Left renal pelvis (tissue), 4 donors: Measurements from ENCODE around the gene PARP3. TPM values are rescaled to one million over a fixed set of nuclear protein-coding genes. Genes with fewer than 3 reads are reported as not detected.
"Not testable (repeated sequence)": the region's sequence is repeated elsewhere in the genome, so short reads cannot be mapped to it uniquely, and the experiment has no call there.

ENCODE experiments used
- DNase-seq, 4 donors: peaks; one replicate each; pipeline ENCODE4 v3.0.0-alpha.2; 2013; ENCODE audit warnings: low read depth in 4 of 4, low spot score in 3 of 4
- polyA plus RNA-seq, 4 donors: library from polyadenylated mRNA; unstranded; fragments of 120-200 nt; gene quantifications; one replicate each; pipeline ENCODE4 v1.2.1, GENCODE V29; 2013; ENCODE audit not compliant: insufficient read length in 4 of 4

PARP3 gene
- 10 to 100 TPM in 3 of 4 donors, 1 to 10 TPM in 1; 9.4 to 19.2 (median 17.4) TPM for polyA plus RNA-seq

DNA sequence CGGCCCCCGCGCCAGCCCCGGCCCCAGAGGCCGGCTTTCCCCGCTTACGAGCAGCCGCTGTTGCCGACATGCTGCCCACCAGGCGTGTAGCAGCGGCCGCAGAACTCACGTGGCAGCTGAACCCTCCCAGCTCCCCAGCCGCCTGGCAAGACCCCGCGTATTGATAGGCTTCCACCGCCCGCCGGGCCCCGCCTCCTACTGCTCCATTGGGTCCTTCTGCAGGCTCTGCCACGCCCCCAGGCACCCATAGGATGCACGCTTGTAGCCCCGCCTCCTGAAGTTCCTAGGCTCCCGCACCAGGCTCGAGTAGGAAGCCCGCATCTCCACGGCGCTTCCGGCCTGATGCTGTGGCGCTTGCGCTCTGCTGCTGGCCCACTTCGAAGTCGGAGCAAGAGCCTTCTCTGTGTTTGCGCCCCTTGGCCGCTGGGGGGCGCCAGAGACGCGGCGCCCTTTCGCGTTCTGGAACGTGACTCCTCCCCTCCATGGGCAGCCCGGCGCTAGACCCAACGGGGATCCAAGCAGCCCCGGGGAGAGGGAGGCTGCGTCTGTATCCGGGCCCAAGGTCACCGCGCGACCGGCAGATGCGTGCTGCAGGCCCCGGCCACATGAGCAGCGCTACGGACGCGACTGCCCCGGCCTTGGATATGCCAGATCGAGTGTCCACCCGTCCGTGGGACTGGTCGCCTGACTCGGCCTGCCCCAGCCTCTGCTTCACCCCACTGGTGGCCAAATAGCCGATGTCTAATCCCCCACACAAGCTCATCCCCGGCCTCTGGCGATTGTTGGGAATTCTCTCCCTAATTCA is at the start of gene PARP3, which contains the start of gene RRP9:
TSS of gene PARP3 (plus strand) at position 566 of the 805 bp plus-strand sequence. CDS start 993 bp downstream, outside the sequence.
TSS of gene RRP9 (minus strand) at position 107 of the 805 bp plus-strand sequence. CDS start at position 70, 37 bp downstream.
- DNase-seq: peak; percentile 99

- DNase-seq: no peak
These were observed 47.8 kb upstream of the PARP3 start for GRCh38 chr3:51894391-51894790.

GRCh38 chr3:51894939-51895338 is 47.2 kb upstream of the PARP3 start:
- DNase-seq: no peak

DNA sequence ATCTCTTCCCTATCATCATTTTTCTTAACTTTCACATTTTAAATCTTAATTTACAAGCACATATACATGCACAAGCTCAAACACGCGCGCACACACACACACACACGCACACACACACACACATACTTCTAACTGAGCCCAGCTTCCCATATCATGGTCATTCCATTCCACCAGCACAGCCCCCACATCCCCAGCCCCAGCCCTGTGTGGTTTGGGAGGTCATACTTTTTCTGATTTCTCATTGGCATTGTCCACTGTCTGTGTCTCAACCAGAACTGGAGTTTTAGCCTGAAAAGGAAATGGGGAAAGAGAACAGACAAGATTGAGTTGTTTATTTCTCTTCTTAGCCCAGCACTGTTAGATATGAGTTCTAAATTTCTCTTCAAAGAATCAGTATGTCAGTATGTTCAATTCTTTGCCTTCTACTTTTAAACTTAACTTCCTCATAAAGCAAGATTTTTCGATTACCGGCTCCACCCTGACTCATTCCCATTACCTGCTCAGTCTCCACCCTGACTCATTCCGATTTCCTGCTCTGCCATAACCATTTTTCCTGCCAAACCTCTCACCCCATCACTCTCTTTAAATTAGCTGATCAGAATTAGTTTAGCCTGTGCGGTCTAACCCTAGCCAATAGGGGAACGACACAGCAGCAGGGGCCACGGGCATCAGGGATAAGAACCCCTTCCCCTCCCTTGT is 45.4 kb upstream of the PARP3 start:
- no peak for DNase-seq

DNA sequence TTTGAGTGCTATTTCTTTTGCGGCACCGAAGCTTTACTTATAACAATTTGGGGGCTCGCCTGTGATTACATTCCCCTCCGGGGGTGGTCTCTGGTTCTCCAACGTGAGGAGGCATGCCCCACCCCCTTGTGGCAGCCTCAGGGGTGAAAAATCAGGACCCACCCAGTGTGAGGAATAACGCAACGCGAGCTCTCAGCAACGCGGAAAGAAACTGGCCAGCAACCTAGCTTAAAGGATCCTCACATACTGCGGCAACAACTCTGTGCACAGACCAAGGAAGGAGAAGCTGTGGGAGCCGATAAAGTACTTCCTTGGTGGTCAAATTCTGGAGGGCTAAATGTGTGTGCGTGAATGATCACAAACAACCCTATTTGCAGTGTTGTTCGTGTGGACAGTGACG is 44.8 kb upstream of the PARP3 start:
- no peak for DNase-seq

GRCh38 chr3:51900043-51900442 is 42.1 kb upstream of the PARP3 start:
- not testable (repeated sequence) for DNase-seq

DNA sequence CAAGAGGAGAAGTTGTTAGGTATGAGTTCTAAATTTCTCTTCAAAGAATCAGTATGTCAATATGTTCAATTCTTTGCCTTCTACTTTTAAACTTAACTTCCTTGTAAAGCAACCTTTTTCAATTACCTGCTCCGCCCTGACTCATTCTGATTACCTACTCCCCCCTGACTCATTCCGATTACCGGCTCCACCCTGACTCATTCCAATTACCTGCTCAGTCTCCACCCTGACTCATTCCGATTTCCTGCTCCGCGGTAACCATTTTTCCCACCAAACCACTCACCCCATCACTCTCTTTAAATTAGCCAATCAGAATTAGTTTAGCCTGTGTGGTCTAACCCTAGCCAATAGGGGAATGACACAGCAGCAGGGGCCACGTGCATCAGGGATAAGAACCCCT is 39.8 kb upstream of the PARP3 start:
- DNase-seq: not testable (repeated sequence)

GRCh38 chr3:51904034-51904823 is 37.9 kb upstream of the PARP3 start:
- DNase-seq: no peak

DNA sequence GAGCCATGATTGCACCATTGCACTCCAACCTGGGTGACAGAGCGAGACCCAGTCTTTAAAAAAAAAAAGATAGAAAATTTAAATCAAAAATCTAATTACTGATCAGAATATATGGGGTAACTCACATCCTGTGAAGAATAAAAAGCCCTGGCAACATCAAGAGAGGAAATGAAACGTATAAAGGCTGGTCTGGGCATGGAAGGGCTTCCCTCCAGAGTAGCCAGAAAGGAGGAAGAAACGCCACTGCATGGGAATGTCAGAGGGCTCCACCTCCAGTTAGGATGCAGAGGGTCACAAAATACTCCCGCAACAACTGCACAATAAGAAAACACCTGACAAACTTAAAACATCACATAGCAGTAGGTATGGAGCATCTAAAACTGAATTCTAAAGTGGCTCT is 34.1 kb upstream of the PARP3 start:
- DNase-seq: no peak

GRCh38 chr3:51916418-51916817 is 25.7 kb upstream of the PARP3 start:
- DNase-seq: no peak

DNA sequence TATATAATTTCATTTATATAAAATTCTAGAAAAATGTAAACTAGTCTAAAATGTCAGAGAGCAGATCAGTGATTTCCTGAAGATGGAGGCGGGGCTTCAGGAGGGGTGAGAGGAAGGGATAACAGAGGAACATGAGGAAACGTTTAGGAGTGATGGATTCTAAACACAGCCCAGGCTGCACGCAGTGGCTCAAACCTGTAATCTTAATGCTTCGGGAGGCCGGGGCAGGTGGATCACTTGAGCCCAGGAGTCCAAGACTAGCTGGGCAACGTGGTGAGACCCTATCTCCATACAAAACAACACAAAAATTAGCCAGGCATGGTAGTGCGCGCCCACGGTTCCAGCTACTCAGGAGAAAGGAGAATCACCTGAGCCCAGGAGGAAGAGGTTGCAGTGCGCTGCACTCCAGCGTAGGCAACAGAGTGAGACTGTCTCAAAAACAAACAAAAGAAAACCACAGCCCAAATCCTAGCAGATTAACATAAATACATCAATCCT is 21.0 kb upstream of the PARP3 start:
- no peak for DNase-seq

GRCh38 chr3:51927061-51927977 is 14.8 kb upstream of the PARP3 start:
- DNase-seq: no peak

DNA sequence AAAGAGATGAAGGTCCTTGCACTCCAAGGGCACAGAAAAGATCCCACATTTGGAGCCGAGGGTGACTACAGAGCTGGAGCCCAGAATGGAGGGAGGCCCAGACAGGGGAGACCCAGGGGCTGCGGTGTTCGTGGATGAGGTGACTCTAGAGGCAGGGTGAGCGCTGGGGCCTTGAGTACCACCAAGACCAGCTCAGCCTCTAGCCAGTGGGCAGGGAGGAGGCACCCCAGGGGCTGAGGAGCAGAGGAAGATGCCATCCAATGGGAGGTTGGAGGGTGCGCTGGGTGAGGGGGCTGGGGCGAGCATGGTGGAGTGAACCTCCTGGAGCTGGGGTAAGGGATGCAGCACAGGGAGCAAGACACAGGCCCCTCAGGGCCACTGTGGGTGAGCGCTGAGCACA is 13.7 kb upstream of the PARP3 start:
- DNase-seq: no peak

DNA sequence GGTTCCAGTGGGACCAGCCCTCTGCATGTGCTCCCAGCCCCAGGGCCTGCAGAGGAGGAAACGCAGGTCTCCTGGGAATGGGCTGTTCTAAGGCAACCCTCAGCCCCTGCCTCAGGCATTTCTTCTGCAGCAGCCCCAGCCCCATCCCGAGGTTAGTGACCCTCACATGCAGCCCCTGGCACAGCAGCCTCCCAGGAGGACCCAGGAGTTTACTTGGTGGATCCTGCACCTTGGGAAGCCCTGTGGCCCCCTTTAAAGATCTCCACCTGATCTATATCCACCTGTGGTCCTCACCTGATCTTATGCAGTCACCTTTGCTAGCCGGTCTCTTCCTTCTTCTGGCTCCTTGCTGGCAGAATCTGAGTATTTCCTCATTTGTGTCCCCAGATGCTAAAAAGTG is 13.2 kb upstream of the PARP3 start:
- not testable (repeated sequence) for DNase-seq

- no peak for DNase-seq
These were observed 12.7 kb upstream of the PARP3 start for GRCh38 chr3:51929420-51930003.

DNA sequence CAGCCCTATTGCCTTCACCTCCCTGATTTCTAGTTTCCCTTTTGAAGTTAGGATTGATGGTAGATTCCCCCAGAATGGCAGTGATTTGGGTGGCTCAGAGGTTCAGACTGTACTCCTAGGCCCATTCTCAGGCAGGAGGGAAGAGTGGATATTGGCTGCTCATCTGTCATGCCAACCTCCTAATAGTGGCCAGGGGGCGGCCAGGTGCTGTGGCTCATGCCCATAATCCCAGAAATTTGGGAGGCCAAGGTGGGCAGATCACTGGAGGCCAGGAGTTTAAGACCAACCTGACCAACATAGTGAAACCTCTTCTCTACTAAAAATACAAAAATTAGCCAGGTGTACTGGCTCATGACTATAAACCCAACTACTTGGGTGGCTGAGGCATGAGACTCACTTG is 11.7 kb upstream of the PARP3 start:
- no peak for DNase-seq

- no peak for DNase-seq
These were observed 10.4 kb upstream of the PARP3 start for GRCh38 chr3:51931756-51932155.

GRCh38 chr3:51932471-51933370 is 9.4 kb upstream of the PARP3 start:
- DNase-seq: no peak
